Measurements from ENCODE around the gene CNKSR1. TPM values are rescaled to one million over a fixed set of nuclear protein-coding genes. Genes with fewer than 3 reads are reported as not detected.

CNKSR1 gene
- total and polyA plus RNA-seq, 2 of the 8 experiments (the other 6 are each of a cell fraction or from before 2014, with no cell fraction given) = 13.9 to 14.5 TPM

GRCh38 chr1:26215246-26215645, 38.0 kb downstream of the CNKSR1 start:
- Histone ChIP-seq H3K23me2 (ENCODE audit: low read depth, low read length) (no peaks in the 10 kb centered on the region), H3K18ac (ENCODE audit: extremely low read depth, low read length) (no peak overlapping the region), H2BK15ac (ENCODE audit: low read length) (no peak overlapping the region), H4K20me1 (replicated peaks in 1 of 2; ENCODE audit: control insufficient read depth in 1 of 2, insufficient read depth in 2 of 2, low read length in 2 of 2) (no peaks in the 10 kb centered on the region), H2AK5ac (ENCODE audit: low read depth, low read length) (no peak overlapping the region), H2BK12ac (ENCODE audit: low read depth, low read length) (no peak overlapping the region), H3K56ac (replicated peaks; ENCODE audit: insufficient read length, low read depth, low read length) (no peak overlapping the region), H3K14ac (ENCODE audit: insufficient read length) (no peak overlapping the region), H3K4ac (replicated peaks; ENCODE audit: insufficient read length, low read depth, low read length) (no peak overlapping the region), H4K5ac (ENCODE audit: insufficient read length, low read depth, low read length) (no peak overlapping the region), H4K8ac (ENCODE audit: extremely low read depth, insufficient read depth, low read length) (peak overlapping the region; percentile 57; the same call in 1 of the 2 replicates), H2BK20ac (ENCODE audit: low read length) (no peak overlapping the region), H3K9ac (replicated peaks in 1 of 4; ENCODE audit: extremely low read depth in 1 of 4, low read depth in 3 of 4, low read length in 3 of 4) (no peak overlapping the region), H3K27me3 (replicated peaks in 1 of 4; ENCODE audit: control insufficient read depth in 3 of 4, extremely low read depth in 1 of 4, insufficient read depth in 3 of 4, low read length in 3 of 4) (no peaks in the 10 kb centered on the region), H2BK5ac (ENCODE audit: low read depth, low read length) (no peak overlapping the region), H3K4me2 (ENCODE audit: insufficient read depth in 1 of 2, low read depth in 2 of 2, low read length in 2 of 2) (no peak overlapping the region), H3K79me1 (ENCODE audit: low read depth, low read length) (no peaks in the 10 kb centered on the region), H3K23ac (ENCODE audit: insufficient read length) (no peak overlapping the region), H3K79me2 (ENCODE audit: control insufficient read depth in 1 of 2, insufficient read depth in 2 of 2, low read length in 2 of 2) (no peaks in the 10 kb centered on the region), H4K91ac (replicated peaks; ENCODE audit: insufficient read length, low read length) (no peak overlapping the region), H3K4me3 (ENCODE audit: extremely low read depth in 1 of 4, insufficient read depth in 2 of 4, low read depth in 3 of 4, low read length in 4 of 4) (no peak overlapping the region), H3K9me3 (ENCODE audit: insufficient read depth in 2 of 2, low read depth in 1 of 2, low read length in 1 of 2) (no peaks in the 10 kb centered on the region), H2AFZ (ENCODE audit: low read length) (no peak overlapping the region), H2BK120ac (replicated peaks; ENCODE audit: low read depth, low read length) (no peak overlapping the region), H3K27ac (ENCODE audit: low read depth, low read length) (no peak overlapping the region), H3K4me1 (replicated peaks in 1 of 4; ENCODE audit: control insufficient read depth in 3 of 4, insufficient read depth in 4 of 4, low read length in 3 of 4) (no peaks in the 10 kb centered on the region; a peak in 1 of 7 replicates), H3K36me3 (ENCODE audit: control insufficient read depth in 2 of 4, insufficient read depth in 4 of 4, low read length in 3 of 4) (no peaks in the 10 kb centered on the region)
- CTCF ChIA-PET (ENCODE audit: partially characterized antibody) = interaction anchor here (1.2 to 3.1 kb wide), 3 partner anchors 12 to 25 kb away, joined by 5 to 12 read pairs (median 6); partner anchors contain the start of genes CATSPER4 and CEP85
- POLR2A ChIA-PET (ENCODE audit: partially characterized antibody) = interaction anchor here (1.2 kb wide), 1 partner anchor 19 kb away, joined by 3 read pairs; the partner anchor contains the start of gene CEP85
- WGBS, 2 experiments (ENCODE audit: extremely low coverage in 1 of 2, insufficient coverage in 1 of 2, insufficient read length in 1 of 2, insufficient replicate concordance in 2 of 2, low coverage in 1 of 2, low lambda C conversion rate in 2 of 2, missing lambda C conversion rate in 1 of 2) = 65% methylated on average over 3 of the region's 3 CpGs; no CpG with 5 or more reads in 1 of the 2 experiments
- DNase-seq (ENCODE audit: low read depth in 1 of 2, low spot score in 2 of 2) (no peak), FAIRE-seq (no peak)
- no peak for TF ChIP-seq POLR2A (IDR thresholded peaks at IDR 0.05; ENCODE audit: control extremely low read depth in 1 of 2, low read depth in 2 of 2, low read length in 2 of 2)
- TF ChIP-seq CREB1 (IDR thresholded peaks at IDR 0.05) = no peak
- no peak for TF ChIP-seq HDAC2 (IDR thresholded peaks at IDR 0.05; ENCODE audit: borderline replicate concordance in 1 of 2, low read depth in 2 of 2, low read length in 2 of 2)
- no peak for TF ChIP-seq TAF7 (optimal IDR thresholded peaks at IDR 0.05; ENCODE audit: borderline replicate concordance, low read depth, low read length)
- no peak for TF ChIP-seq NRF1 (IDR thresholded peaks at IDR 0.05; ENCODE audit: low read depth, low read length)
- no peak for TF ChIP-seq BACH1 (IDR thresholded peaks at IDR 0.05; ENCODE audit: low read length)
- TF ChIP-seq TAF1 (IDR thresholded peaks at IDR 0.05; ENCODE audit: low read depth, low read length) = no peak
- TF ChIP-seq POLR2AphosphoS5 (IDR thresholded peaks at IDR 0.05; ENCODE audit: low read depth, low read length) = no peak
- no peak for TF ChIP-seq FOSL1 (IDR thresholded peaks at IDR 0.05; ENCODE audit: insufficient read depth, low read depth, low read length)
- TF ChIP-seq CBX5 (IDR thresholded peaks at IDR 0.05; ENCODE audit: low read depth, low read length) = no peak
- TF ChIP-seq ASH2L (IDR thresholded peaks at IDR 0.05; ENCODE audit: low read length) = no peak
- no peak for TF ChIP-seq CBX8 (IDR thresholded peaks at IDR 0.05; ENCODE audit: borderline replicate concordance, low read depth, low read length)
- TF ChIP-seq YY1 (IDR thresholded peaks at IDR 0.05; ENCODE audit: low read depth, low read length) = no peak
- TF ChIP-seq TEAD4 (IDR thresholded peaks at IDR 0.05; ENCODE audit: low read depth, low read length) = no peak
- TF ChIP-seq RXRA (IDR thresholded peaks at IDR 0.05; ENCODE audit: insufficient read depth, low read depth, low read length) = no peak
- no peak for TF ChIP-seq EGR1 (IDR thresholded peaks at IDR 0.05; ENCODE audit: borderline replicate concordance, low read depth, low read length)
